Lower lobe of right lung (tissue), 2 donors: ENCODE results near the gene ELOVL1. TPM values are rescaled to one million over a fixed set of nuclear protein-coding genes. Genes with fewer than 3 reads are reported as not detected.
A peak's percentile ranks its signal among the peaks of the same experiment; 100 is the strongest.

ENCODE experiments used
- ATAC-seq, 2 donors: fragments of 200-7000 bp; cut with Tn5 transposase; one replicate each; pipeline ENCODE4 v1.9.1; 2020 to 2022; ENCODE audit warnings: mild to moderate bottlenecking in 2 of 2, moderate library complexity in 2 of 2
- DNase-seq: peaks from one replicate; pipeline ENCODE4 v3.0.0-alpha.2; 2020
- H3K27ac ChIP-seq: fragments of 200-600 bp; one replicate; pipeline ENCODE4 v1.8.0; 2022
- H3K27me3 ChIP-seq: fragments of 200-600 bp; one replicate; pipeline ENCODE4 v1.8.0; 2022; ENCODE audit warnings: low read depth
- H3K36me3 ChIP-seq: fragments of 200-600 bp; one replicate; pipeline ENCODE4 v1.8.0; 2022; ENCODE audit warnings: mild to moderate bottlenecking
- H3K4me1 ChIP-seq: fragments of 200-600 bp; one replicate; pipeline ENCODE4 v1.8.0; 2022
- H3K4me3 ChIP-seq: fragments of 200-600 bp; one replicate; pipeline ENCODE4 v1.8.0; 2022; ENCODE audit warnings: mild to moderate bottlenecking
- H3K9me3 ChIP-seq: fragments of 200-600 bp; one replicate; pipeline ENCODE4 v1.8.0; 2022
- intact Hi-C: fragments of 100-400 bp; cut with DNase I; formaldehyde crosslinking; loops from one replicate; pipeline ENCODE4 v1.11.0; 2022
- total RNA-seq: library from RNA; stranded (reverse); fragmentation: NEBNext Ultra II Directional; extraction: Animal tissue kit (Norgen Biotek cat#: 25700); gene quantifications from one replicate; pipeline ENCODE4 v1.2.1, GENCODE V29; 2021
- TF ChIP-seq, protein P1 (sequence below): fragments of 200-600 bp; IDR thresholded peaks from one replicate; pipeline ENCODE4 v1.8.0; 2022; ENCODE audit warnings: antibody characterized with exemption, mild to moderate bottlenecking
- donor health status: DM: no; HTN: yes; CAD: no; lungs with severe emphysema.

ELOVL1 gene
- total RNA-seq, 1 donor from 2014 or later: 99.8 TPM

DNA sequence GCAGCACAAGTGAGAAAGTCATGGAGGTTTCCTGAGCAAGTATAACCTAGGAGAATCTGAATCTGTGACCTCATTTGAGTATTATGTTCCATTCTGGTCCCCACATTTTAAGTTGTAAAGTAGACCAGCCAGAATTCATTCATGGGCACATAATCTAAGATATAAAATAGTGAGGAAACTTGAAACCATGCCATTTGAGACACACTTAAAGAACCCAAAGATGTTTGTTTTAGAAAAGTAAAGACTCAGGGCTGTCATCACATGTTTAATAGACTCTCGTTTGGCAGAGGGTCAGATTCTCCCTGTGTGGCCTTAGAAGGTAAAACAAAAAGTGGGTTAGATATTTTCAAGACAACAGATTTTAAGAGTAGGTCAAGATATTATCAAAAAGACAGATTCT, 28.2 kb upstream of the ELOVL1 start:
- no peak for ATAC-seq
- Histone ChIP-seq H3K27me3 (no peaks in the 10 kb centered on the region), H3K4me3 (no peak overlapping the region), H3K9me3 (no peaks in the 10 kb centered on the region), H3K4me1 (peaks cover 3% of the 10 kb centered on the region), H3K36me3 (peaks cover 17% of the 10 kb centered on the region), H3K27ac (no peak overlapping the region)
- TF ChIP-seq, protein P1, sequence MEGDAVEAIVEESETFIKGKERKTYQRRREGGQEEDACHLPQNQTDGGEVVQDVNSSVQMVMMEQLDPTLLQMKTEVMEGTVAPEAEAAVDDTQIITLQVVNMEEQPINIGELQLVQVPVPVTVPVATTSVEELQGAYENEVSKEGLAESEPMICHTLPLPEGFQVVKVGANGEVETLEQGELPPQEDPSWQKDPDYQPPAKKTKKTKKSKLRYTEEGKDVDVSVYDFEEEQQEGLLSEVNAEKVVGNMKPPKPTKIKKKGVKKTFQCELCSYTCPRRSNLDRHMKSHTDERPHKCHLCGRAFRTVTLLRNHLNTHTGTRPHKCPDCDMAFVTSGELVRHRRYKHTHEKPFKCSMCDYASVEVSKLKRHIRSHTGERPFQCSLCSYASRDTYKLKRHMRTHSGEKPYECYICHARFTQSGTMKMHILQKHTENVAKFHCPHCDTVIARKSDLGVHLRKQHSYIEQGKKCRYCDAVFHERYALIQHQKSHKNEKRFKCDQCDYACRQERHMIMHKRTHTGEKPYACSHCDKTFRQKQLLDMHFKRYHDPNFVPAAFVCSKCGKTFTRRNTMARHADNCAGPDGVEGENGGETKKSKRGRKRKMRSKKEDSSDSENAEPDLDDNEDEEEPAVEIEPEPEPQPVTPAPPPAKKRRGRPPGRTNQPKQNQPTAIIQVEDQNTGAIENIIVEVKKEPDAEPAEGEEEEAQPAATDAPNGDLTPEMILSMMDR: no peak
- DNase-seq: no peak
- intact Hi-C loops: no loop called here

- no peak overlapping the region for H3K4me3 ChIP-seq
- TF ChIP-seq, protein P1: no peak
- H3K27ac ChIP-seq: no peak overlapping the region
- ATAC-seq: no peak
- no peaks in the 10 kb centered on the region for H3K27me3 ChIP-seq
- peaks cover 17% of the 10 kb centered on the region for H3K36me3 ChIP-seq
- peaks cover 8% of the 10 kb centered on the region for H3K4me1 ChIP-seq
- intact Hi-C loops: no loop called here
- no peak for DNase-seq
- H3K9me3 ChIP-seq: no peaks in the 10 kb centered on the region
Measured at GRCh38 chr1:43395523-43395922, 27.7 kb upstream of the ELOVL1 start.

GRCh38 chr1:43392702-43393101, 24.9 kb upstream of the ELOVL1 start:
- intact Hi-C loops: no loop called here

GRCh38 chr1:43389326-43390313, 21.8 kb upstream of the ELOVL1 start, which contains the start of the genes MED8 and SZT2:
TSS of gene MED8 (minus strand) at chr1:43389800. CDS start at chr1:43389764, 36 bp downstream.
TSS of gene SZT2 (plus strand) at chr1:43389899. CDS start at chr1:43389969, 70 bp downstream.
- Histone ChIP-seq H3K9me3 (no peaks in the 10 kb centered on the region), H3K4me3 (peak within 1 kb of the TSS; percentile 83), H3K4me1 (peaks cover 33% of the 10 kb centered on the region), H3K27ac (peak within 1 kb of the TSS; percentile 85), H3K36me3 (peaks cover 33% of the 10 kb centered on the region), H3K27me3 (no peaks in the 10 kb centered on the region)
- DNase-seq (peak; percentile 96), ATAC-seq (peak; percentile 98 to 100)
- intact Hi-C loops: no loop called here
- TF ChIP-seq, protein P1: no peak

More at GRCh38 chr1:43392702-43393101, 24.9 kb upstream of the ELOVL1 start:
- ATAC-seq: no peak
- Histone ChIP-seq H3K27me3 (no peaks in the 10 kb centered on the region), H3K4me1 (peaks cover 26% of the 10 kb centered on the region), H3K9me3 (no peaks in the 10 kb centered on the region), H3K4me3 (no peak overlapping the region), H3K27ac (no peak overlapping the region), H3K36me3 (peaks cover 17% of the 10 kb centered on the region)
- TF ChIP-seq, protein P1: no peak
- DNase-seq: no peak

- H3K4me1 ChIP-seq: peaks cover 33% of the 10 kb centered on the region
- H3K36me3 ChIP-seq: peaks cover 40% of the 10 kb centered on the region
- H3K4me3 ChIP-seq: peak overlapping the region; percentile 83
- peak overlapping the region; percentile 85 for H3K27ac ChIP-seq
- no peak for ATAC-seq
- intact Hi-C loops: no loop called here
- TF ChIP-seq, protein P1: no peak
- no peak for DNase-seq
- H3K9me3 ChIP-seq: no peaks in the 10 kb centered on the region
- no peaks in the 10 kb centered on the region for H3K27me3 ChIP-seq
Measured at GRCh38 chr1:43388613-43389012, 20.8 kb upstream of the ELOVL1 start.
